SK-N-SH (cell line): ENCODE data around the gene HMX3.

Experiments
- CHD2 ChIP-seq: fragments of 150-350 bp; IDR thresholded peaks from 2 replicates; pipeline ENCODE4 v1.6.1; 2018; ENCODE audit warnings: low read length; ENCODE audit not compliant: partially characterized antibody
- ELF1 ChIP-seq: IDR thresholded peaks from 2 replicates; pipeline ENCODE4 v1.4.0; 2012
- POLR2AphosphoS5 ChIP-seq: IDR thresholded peaks from 2 replicates; pipeline ENCODE4 v1.6.1; 2012; ENCODE audit warnings: low read depth, low read length
- TAF1 ChIP-seq: IDR thresholded peaks from 2 replicates; pipeline ENCODE4 v1.6.1; 2012; ENCODE audit warnings: low read depth, mild to moderate bottlenecking, low read length, moderate library complexity, borderline replicate concordance

- TF ChIP-seq POLR2AphosphoS5, result no peak
- no peak for TF ChIP-seq CHD2
- no peak for TF ChIP-seq TAF1
- no peak for TF ChIP-seq ELF1
Measured at GRCh38 chr10:123145542-123146012, 9.8 kb downstream of the HMX3 start.
